GM12875 (cell line): ENCODE data around the gene SOCS1.

Experiments
- H3K4me3 ChIP-seq: one replicate; pipeline ENCODE4 v1.5.1; 2011; ENCODE audit warnings: low read depth, low read length, control low read depth
- TF ChIP-seq, protein P1 (sequence below): IDR thresholded peaks from 2 replicates; pipeline ENCODE4 v1.5.1; 2011; ENCODE audit warnings: low read depth, mild to moderate bottlenecking, control low read depth, inconsistent platforms, low read length, moderate library complexity, borderline replicate concordance; ENCODE audit not compliant: insufficient read depth

The SOCS1 gene

DNA sequence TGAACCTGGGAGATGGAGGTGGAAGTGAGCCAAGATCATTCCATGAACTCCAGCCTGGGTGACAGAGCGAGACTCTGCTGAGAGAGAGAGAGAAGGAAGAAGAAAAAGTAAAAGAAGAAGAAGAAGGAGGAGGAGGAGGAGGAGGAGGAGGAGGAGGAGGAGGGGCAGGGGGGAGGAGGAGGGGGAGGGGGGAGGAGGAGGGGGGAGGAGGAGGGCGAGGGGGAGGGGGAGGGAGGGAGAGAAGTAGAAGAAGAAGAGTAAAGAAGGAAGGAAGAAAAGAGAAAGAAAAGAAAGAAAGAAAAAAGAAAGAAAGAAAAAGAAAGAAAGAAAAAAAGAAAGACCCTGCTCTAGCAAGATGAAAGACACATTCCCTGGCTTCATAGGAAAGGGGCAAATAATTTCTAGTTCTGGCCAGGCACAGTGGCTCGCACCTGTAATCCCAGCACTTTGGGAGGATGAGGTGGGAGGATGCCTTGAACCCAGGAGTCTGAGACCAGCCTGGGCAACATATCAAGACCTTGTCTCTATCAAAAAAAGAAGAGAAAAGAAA, 23.6 kb downstream of the SOCS1 start:
- TF ChIP-seq, protein P1, sequence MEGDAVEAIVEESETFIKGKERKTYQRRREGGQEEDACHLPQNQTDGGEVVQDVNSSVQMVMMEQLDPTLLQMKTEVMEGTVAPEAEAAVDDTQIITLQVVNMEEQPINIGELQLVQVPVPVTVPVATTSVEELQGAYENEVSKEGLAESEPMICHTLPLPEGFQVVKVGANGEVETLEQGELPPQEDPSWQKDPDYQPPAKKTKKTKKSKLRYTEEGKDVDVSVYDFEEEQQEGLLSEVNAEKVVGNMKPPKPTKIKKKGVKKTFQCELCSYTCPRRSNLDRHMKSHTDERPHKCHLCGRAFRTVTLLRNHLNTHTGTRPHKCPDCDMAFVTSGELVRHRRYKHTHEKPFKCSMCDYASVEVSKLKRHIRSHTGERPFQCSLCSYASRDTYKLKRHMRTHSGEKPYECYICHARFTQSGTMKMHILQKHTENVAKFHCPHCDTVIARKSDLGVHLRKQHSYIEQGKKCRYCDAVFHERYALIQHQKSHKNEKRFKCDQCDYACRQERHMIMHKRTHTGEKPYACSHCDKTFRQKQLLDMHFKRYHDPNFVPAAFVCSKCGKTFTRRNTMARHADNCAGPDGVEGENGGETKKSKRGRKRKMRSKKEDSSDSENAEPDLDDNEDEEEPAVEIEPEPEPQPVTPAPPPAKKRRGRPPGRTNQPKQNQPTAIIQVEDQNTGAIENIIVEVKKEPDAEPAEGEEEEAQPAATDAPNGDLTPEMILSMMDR: no peak
- H3K4me3 ChIP-seq: no peak overlapping the region

DNA sequence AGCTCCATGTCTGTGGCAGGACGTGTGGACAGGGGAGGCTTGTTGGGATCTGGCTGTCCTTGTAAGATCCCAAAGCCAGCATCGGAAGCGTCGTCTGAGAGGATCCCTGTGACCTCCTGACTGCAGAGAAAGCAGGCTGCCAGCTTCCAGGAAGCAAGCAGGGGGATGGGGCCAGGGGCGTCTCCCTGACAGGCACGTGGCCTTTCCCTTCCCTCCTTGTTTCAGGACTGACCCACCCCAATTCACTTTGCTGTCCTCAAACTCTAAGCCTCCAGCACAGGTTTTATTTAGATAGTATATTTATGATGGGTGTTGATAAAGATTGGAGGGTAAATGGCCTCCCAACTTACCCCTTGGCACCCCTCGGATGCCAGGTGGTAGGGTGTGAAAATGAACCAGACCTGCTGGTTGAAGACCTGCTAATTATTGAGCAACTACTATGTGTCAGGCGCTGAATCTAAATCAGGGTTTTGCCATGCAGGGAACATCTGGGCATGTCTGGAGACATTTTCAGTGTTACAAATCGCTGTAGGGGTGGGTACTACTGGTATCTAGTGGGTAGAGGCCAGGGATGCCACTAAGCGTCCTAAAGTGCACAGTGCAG, 24.5 kb downstream of the SOCS1 start:
- H3K4me3 ChIP-seq: no peak overlapping the region
- TF ChIP-seq, protein P1: no peak

DNA sequence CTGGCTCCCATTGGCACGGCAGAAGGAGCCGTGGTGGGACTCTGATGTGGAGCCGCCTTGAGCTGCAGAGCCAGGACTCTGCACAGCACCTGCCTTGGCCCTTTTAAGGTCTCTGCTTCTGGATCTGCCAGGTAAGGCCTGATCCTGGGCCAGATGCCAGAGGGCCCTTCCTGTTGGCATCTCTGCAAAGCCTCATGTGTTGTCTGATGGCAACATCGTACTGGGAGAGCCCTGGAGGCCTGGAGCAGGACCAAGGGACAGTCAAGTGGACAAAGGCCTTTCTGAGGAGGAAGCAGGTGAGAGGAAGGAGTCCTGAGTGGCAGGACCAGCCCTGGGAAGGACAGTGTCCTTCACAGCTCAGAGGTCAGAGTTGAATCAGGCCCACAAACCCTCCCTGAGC, 26.1 kb downstream of the SOCS1 start:
- no peak overlapping the region for H3K4me3 ChIP-seq
- TF ChIP-seq, protein P1: no peak

DNA sequence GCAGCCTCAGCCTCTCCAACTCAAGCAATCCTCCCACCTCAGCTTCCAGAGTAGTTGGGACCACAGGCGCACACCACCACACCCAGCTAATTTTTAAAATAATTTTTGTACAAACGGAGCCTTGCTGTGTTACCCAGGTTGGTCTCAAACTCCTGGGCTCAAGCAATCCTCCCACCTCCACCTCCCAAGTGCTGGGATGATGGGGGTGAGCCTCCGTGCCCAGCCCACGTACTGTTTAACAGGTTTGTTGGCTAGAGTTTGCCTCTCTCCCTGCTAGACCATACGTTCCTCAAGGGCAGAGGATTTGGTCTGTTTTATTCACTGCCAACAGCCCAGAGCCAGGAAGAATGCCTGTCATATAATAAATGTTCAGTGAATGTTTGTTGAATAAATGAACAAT, 26.6 kb downstream of the SOCS1 start:
- TF ChIP-seq, protein P1: no peak
- no peak overlapping the region for H3K4me3 ChIP-seq

DNA sequence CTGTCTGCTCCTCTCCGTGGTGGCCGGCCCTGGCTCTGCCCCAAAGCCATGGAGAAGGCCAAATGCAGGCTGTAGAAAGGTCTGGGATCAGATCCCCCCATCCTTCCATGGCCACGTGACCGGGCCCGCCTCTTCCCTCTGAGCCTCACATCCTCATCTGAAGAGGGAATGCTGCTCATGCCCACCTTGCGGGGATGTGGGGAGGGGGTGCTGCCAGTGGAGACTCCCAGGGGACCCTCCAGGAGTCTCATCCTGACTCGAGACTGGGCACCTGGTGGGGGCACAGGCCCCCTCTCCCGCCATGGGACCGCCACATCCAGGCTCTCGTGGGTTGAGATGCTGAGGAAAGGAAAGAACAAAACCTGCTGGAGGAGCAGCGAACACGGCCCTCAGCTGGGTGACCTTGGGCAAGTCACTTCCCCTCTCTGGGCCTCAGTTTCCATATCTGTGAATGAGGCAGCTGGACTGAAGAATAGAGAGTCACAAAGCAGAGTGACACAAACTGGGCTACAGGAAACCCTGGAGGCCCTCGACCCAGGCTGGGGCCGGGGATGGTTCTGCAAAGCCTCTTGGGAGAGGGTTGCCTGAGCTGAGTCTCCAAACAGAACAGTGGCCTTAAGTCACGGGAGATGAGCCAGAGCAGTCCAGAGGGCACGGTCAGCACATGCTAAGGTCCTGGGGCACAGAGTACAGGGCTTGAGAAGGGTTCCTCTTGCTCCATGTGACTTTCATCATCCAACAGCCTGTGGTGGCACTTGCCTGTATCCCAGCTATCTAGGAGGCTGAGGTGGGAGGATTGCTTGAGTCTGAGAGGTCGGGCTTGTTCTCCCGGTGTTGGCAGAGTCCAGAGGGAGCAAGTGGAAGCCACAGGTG, 30.1 kb downstream of the SOCS1 start:
- TF ChIP-seq, protein P1: no peak
- no peak overlapping the region for H3K4me3 ChIP-seq

DNA sequence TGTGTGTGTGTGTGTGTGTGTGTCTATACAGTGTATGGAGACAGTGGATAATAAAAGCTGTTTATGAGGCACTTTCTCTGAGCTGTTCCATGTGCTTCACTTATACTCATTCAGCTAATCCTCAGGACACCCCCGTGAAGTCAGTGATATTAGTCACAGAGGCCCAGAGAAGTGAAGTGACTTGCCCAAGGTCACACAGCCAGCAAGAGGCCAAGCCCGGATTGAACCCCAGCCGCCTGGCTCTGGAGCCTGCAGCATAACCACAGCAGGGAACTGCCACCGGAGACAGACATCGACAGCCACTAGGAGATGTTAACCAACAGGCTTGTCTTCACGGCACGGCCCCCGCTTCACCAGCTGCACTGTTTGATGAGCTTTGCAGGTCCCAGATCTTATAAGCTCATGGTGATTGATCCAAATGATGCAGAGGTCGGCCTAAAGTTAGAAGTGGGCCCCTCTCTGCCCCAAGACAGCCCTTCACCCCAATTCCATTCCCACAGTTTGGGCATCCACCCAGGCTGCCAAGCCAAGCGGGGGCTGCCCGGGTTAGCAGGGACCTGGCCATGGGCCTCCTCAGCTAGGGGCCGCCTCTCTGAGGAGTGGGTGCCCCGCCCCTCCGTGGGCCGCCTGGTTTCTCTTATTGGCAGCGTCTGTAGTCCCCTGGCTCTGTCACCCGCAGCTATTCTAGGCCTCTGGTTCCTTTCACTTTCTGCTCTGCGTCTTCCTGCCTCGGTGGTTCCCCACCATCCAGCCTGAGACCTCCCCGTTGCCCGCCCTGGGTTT, 30.9 kb downstream of the SOCS1 start:
- TF ChIP-seq, protein P1: no peak
- H3K4me3 ChIP-seq: peak overlapping the region; percentile 3
